ENCODE data around the gene USP15.

The USP15 gene

DNA sequence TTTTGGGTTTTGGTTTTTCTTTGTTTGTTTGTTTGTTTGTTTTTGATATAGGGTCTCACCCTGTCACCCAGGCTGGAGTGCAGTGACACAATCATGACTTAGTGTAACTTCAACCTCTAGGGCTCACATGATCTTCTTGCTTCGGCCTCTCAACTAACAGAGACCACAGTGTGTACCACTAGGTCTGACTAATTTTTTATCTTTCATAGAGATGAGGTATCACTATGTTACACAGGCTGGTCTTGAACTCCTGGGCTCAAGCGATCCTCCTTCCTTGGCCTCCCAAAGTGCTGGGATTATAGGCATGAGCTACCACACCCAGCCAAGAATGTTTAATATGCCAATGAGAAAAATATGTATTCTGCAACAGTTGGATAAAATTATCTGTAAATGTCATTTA is 29.6 kb upstream of the USP15 start:
- CTCF ChIA-PET, result interaction anchor here (0.6 kb wide), 1 partner anchor 695 kb away, joined by 5 read pairs; no protein-coding TSS in a partner anchor
- no peaks in the 10 kb centered on the region for H3K36me3 ChIP-seq (ENCODE audit: control insufficient read depth in 2 of 2, insufficient read depth in 1 of 2, low read length in 2 of 2)
- POLR2A ChIA-PET, result no interaction called here
- no peak overlapping the region for H3K27ac ChIP-seq (ENCODE audit: extremely low read depth, low read depth, low read length)
- no peak overlapping the region for H3K4me3 ChIP-seq (ENCODE audit: low read depth, low read length)
- TF ChIP-seq, protein P1, sequence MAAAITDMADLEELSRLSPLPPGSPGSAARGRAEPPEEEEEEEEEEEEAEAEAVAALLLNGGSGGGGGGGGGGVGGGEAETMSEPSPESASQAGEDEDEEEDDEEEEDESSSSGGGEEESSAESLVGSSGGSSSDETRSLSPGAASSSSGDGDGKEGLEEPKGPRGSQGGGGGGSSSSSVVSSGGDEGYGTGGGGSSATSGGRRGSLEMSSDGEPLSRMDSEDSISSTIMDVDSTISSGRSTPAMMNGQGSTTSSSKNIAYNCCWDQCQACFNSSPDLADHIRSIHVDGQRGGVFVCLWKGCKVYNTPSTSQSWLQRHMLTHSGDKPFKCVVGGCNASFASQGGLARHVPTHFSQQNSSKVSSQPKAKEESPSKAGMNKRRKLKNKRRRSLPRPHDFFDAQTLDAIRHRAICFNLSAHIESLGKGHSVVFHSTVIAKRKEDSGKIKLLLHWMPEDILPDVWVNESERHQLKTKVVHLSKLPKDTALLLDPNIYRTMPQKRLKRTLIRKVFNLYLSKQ (tag by site-specific recombination; IDR thresholded peaks at IDR 0.05; ENCODE audit: borderline replicate concordance), result no peak
- TF ChIP-seq KLF9 (tag by site-specific recombination; IDR thresholded peaks at IDR 0.05; ENCODE audit: low read depth) (no peak), ZNF16 (tag by site-specific recombination; IDR thresholded peaks at IDR 0.05; ENCODE audit: low read depth) (no peak), ZBTB7A (tag by site-specific recombination; IDR thresholded peaks at IDR 0.05; ENCODE audit: low read depth) (no peak), ZNF596 (tag by site-specific recombination; IDR thresholded peaks at IDR 0.05) (no peak)
- no peaks in the 10 kb centered on the region for H3K9me3 ChIP-seq (ENCODE audit: control insufficient read depth, insufficient read depth, low read depth, low read length)
- no peaks in the 10 kb centered on the region for H3K4me1 ChIP-seq (ENCODE audit: control insufficient read depth, insufficient read depth, low read length)

DNA sequence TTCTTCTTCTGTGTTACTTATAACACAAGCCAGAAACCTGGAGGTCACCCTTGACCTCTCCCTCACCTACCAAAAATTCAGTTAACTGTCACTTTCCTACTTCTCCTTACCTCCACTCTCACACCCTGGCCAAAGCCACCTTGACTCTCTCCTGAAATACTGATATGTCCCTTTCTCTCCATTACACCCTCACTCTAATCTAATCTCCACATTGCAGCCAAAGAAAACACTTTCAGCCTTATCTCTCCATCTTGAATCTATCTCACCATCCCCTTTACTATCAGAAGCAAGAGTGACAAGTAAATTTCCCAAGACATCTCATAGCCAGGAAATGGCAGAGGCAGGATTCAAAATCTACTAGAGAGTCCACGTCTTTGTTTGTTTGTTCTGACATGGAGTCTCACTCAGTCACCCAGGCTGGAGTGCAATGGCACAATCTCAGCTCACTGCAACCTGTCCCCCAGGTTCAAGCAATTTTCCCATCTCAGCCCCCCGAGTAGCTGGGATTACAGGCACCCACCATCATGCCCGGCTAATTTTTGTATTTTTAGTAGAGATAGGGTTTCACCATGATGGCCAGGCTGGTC is 28.0 kb upstream of the USP15 start:
- no peaks in the 10 kb centered on the region for H3K9me3 ChIP-seq (ENCODE audit: control insufficient read depth, insufficient read depth, low read depth, low read length)
- no peak overlapping the region for H3K27ac ChIP-seq (ENCODE audit: extremely low read depth, low read depth, low read length)
- no peak overlapping the region for H3K4me3 ChIP-seq (ENCODE audit: low read depth, low read length)
- H3K36me3 ChIP-seq (ENCODE audit: control insufficient read depth in 2 of 2, insufficient read depth in 1 of 2, low read length in 2 of 2), result no peaks in the 10 kb centered on the region
- ChIA-PET POLR2A (no interaction called here), CTCF (no interaction called here)
- H3K4me1 ChIP-seq (ENCODE audit: control insufficient read depth, insufficient read depth, low read length), result no peaks in the 10 kb centered on the region
- TF ChIP-seq ZNF114 (tag by site-specific recombination; IDR thresholded peaks at IDR 0.05), result no peak
- TF ChIP-seq, protein P2, sequence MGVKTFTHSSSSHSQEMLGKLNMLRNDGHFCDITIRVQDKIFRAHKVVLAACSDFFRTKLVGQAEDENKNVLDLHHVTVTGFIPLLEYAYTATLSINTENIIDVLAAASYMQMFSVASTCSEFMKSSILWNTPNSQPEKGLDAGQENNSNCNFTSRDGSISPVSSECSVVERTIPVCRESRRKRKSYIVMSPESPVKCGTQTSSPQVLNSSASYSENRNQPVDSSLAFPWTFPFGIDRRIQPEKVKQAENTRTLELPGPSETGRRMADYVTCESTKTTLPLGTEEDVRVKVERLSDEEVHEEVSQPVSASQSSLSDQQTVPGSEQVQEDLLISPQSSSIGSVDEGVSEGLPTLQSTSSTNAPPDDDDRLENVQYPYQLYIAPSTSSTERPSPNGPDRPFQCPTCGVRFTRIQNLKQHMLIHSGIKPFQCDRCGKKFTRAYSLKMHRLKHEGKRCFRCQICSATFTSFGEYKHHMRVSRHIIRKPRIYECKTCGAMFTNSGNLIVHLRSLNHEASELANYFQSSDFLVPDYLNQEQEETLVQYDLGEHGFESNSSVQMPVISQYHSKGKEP (tag by site-specific recombination; IDR thresholded peaks at IDR 0.05), result no peak
- peak; percentile 67 for TF ChIP-seq PRDM1 (tag by site-specific recombination; IDR thresholded peaks at IDR 0.05)
- no peak for TF ChIP-seq ZNF10 (tag by site-specific recombination; IDR thresholded peaks at IDR 0.05)

DNA sequence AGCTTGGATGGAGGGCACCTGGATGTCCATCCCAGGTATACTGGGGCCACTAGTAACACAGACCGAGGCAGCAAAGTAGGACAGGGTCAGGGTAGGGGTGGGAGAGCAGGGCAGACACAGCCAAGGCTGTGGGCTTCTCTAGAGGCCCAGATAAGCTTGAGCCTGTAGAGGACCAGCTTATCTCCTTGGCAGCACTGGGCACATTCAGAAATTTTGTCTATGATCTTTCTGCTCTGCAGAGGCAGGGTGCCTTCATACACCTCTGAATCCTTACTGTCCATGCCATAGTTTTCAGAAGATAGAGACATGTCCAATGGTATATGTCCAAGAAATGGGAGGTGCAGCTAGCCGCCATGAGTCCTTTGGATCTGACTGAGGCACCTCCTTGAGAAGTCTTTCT is 26.4 kb upstream of the USP15 start:
- POLR2A ChIA-PET, result no interaction called here
- Histone ChIP-seq H3K27ac (ENCODE audit: extremely low read depth, low read depth, low read length) (no peak overlapping the region), H3K4me3 (ENCODE audit: low read depth, low read length) (no peak overlapping the region), H3K4me1 (ENCODE audit: control insufficient read depth, insufficient read depth, low read length) (no peaks in the 10 kb centered on the region), H3K36me3 (ENCODE audit: control insufficient read depth in 2 of 2, insufficient read depth in 1 of 2, low read length in 2 of 2) (no peaks in the 10 kb centered on the region), H3K9me3 (ENCODE audit: control insufficient read depth, insufficient read depth, low read depth, low read length) (no peaks in the 10 kb centered on the region)
- CTCF ChIA-PET, result interaction anchor here (0.5 kb wide), 1 partner anchor 13 kb away, joined by 3 read pairs; no protein-coding TSS in a partner anchor
- no peak for TF ChIP-seq ZNF354C (tag by site-specific recombination; IDR thresholded peaks at IDR 0.05; ENCODE audit: borderline replicate concordance, low read depth)
- TF ChIP-seq, protein P3, sequence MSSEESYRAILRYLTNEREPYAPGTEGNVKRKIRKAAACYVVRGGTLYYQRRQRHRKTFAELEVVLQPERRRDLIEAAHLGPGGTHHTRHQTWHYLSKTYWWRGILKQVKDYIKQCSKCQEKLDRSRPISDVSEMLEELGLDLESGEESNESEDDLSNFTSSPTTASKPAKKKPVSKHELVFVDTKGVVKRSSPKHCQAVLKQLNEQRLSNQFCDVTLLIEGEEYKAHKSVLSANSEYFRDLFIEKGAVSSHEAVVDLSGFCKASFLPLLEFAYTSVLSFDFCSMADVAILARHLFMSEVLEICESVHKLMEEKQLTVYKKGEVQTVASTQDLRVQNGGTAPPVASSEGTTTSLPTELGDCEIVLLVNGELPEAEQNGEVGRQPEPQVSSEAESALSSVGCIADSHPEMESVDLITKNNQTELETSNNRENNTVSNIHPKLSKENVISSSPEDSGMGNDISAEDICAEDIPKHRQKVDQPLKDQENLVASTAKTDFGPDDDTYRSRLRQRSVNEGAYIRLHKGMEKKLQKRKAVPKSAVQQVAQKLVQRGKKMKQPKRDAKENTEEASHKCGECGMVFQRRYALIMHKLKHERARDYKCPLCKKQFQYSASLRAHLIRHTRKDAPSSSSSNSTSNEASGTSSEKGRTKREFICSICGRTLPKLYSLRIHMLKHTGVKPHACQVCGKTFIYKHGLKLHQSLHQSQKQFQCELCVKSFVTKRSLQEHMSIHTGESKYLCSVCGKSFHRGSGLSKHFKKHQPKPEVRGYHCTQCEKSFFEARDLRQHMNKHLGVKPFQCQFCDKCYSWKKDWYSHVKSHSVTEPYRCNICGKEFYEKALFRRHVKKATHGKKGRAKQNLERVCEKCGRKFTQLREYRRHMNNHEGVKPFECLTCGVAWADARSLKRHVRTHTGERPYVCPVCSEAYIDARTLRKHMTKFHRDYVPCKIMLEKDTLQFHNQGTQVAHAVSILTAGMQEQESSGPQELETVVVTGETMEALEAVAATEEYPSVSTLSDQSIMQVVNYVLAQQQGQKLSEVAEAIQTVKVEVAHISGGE (tag by site-specific recombination; conservative IDR thresholded peaks at IDR 0.05; ENCODE audit: low read depth), result no peak
- TF ChIP-seq, protein P4, sequence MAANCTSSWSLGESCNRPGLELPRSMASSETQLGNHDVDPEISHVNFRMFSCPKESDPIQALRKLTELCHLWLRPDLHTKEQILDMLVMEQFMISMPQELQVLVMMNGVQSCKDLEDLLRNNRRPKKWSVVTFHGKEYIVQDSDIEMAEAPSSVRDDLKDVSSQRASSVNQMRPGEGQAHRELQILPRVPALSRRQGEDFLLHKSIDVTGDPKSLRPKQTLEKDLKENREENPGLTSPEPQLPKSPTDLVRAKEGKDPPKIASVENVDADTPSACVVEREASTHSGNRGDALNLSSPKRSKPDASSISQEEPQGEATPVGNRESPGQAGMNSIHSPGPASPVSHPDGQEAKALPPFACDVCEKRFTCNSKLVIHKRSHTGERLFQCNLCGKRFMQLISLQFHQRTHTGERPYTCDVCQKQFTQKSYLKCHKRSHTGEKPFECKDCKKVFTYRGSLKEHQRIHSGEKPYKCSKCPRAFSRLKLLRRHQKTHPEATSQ (tag by site-specific recombination; IDR thresholded peaks at IDR 0.05), result no peak
- TF ChIP-seq ZNF174 (tag by site-specific recombination; IDR thresholded peaks at IDR 0.05), result no peak
- no peak for TF ChIP-seq ZNF416 (tag by site-specific recombination; IDR thresholded peaks at IDR 0.05)
- no peak for TF ChIP-seq ZNF433 (tag by site-specific recombination; IDR thresholded peaks at IDR 0.05; ENCODE audit: low read depth)
- TF ChIP-seq HOXC10 (CRISPR knock-in tag; IDR thresholded peaks at IDR 0.05), result no peak
- no peak for TF ChIP-seq HOXD13 (CRISPR knock-in tag; IDR thresholded peaks at IDR 0.05; ENCODE audit: borderline replicate concordance)
- no peak for TF ChIP-seq ZNF16 (tag by site-specific recombination; IDR thresholded peaks at IDR 0.05; ENCODE audit: low read depth)
